ENCODE results near the gene FRMD8. TPM values are rescaled to one million over a fixed set of nuclear protein-coding genes. Genes with fewer than 3 reads are reported as not detected.

The FRMD8 gene
- total RNA-seq, 4 donors from 2014 or later: 11.5 to 51.7 (median 20.1) TPM

DNA sequence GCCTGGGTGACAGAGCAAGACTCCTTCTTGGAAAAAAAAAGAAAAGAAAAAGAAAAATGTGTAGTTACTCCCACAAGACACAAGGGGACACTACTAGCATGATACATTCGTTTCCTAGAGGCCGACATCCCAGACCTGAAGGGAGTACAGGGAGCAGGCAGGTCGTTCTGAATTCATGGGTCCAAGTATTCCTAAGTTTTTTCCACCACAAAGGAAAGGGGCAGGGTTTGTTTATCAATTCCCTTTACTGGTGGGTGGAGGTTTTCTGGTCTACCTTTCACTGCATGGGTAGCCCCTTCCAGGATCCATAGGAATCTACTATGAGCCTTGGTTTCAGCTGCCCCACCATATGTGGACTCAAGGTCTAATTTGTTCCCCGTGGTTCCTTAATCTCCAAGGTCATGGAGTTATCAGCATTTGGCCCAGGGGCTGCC is 20.1 kb upstream of the FRMD8 start:
- DNase-seq (peak in 1 of 2 donors; percentile 57), ATAC-seq (peak; percentile 67)
- intact Hi-C loops (cut with DNase I; ENCODE audit: low total_unique reads): loop anchor here (1.0 kb wide), 2 partner anchors 49 to 144 kb away; no protein-coding TSS in a partner anchor
- TF ChIP-seq CTCF (IDR thresholded peaks at IDR 0.05 in 4 of 5, conservative IDR thresholded peaks at IDR 0.05 in 1 of 5) (peak; percentile 86 to 91 (median 87)), POLR2A (IDR thresholded peaks at IDR 0.05) (no peak)
- no peaks in the 10 kb centered on the region for H3K27me3 ChIP-seq
- H3K27ac ChIP-seq: peak overlapping the region; percentile 61 to 78 (median 70)
- H3K9me3 ChIP-seq: no peaks in the 10 kb centered on the region
- in situ Hi-C loops (cut with MboI; ENCODE audit: low sequenced_read_pairs in 4 of 4): loop anchor here in 3 of 4 donors (5.0 to 10.0 kb wide), 2 partner anchors 48 to 146 kb away; no protein-coding TSS in a partner anchor
- no peaks in the 10 kb centered on the region for H3K36me3 ChIP-seq
- H3K4me1 ChIP-seq: peaks cover 21 to 22% of the 10 kb centered on the region in 2 donors
- H3K4me3 ChIP-seq: no peak overlapping the region

- Histone ChIP-seq H3K27ac (peak overlapping the region; percentile 88 to 94 (median 91)), H3K9me3 (no peaks in the 10 kb centered on the region), H3K4me3 (no peak overlapping the region), H3K36me3 (no peaks in the 10 kb centered on the region), H3K4me1 (peaks cover 57 to 60% of the 10 kb centered on the region in 2 donors), H3K27me3 (no peaks in the 10 kb centered on the region)
- DNase-seq (no peak), ATAC-seq (no peak)
- TF ChIP-seq CTCF (IDR thresholded peaks at IDR 0.05 in 4 of 5, conservative IDR thresholded peaks at IDR 0.05 in 1 of 5) (no peak), POLR2A (IDR thresholded peaks at IDR 0.05) (no peak)
- in situ Hi-C loops (cut with MboI; ENCODE audit: low sequenced_read_pairs in 4 of 4) (loop anchor here in 1 of 4 donors (5.0 kb wide), 1 partner anchor 142 kb away; no protein-coding TSS in a partner anchor), intact Hi-C loops (cut with DNase I; ENCODE audit: low total_unique reads) (no loop called here)
Observed at GRCh38 chr11:65370659-65371049, 15.8 kb upstream of the FRMD8 start.

DNA sequence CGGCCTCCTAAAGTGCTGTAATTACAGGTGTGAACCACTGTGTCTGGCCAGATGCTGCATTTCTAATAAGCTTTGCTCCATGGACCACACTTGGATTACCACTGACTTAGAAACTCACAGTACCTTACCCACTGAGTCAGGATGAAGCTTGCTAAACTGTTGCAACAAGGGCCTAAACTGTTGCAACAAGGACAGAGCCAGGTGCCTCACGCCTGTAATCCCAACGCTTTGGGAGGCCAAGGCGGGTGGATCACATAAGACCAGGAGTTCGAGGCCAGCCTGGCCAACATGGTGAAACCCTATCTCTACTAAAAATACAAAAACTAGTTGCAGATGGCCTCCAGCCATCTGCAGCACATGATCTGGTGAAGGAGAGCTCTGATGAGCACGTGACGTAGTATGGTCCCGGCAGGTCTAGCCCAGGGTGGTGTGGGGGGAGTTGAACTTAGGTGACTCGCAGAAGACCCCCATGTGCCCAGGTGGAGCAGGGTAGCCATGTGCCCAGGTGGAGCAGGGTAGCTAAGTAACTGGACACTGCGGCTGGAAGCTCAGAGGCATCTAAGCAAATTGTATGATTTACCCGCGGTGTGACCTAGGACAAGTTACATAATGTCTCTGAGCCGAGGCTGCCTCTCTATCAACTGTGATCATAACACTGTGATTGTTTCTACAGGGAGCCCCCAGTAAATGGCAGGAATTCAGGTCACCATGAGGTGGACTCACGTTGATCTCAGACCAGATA is 12.4 kb upstream of the FRMD8 start:
- intact Hi-C loops (cut with DNase I; ENCODE audit: low total_unique reads): no loop called here
- Histone ChIP-seq H3K36me3 (no peaks in the 10 kb centered on the region), H3K4me3 (no peak overlapping the region), H3K27me3 (no peaks in the 10 kb centered on the region), H3K27ac (peak overlapping the region; percentile 88 to 94 (median 91)), H3K4me1 (peaks cover 48 to 51% of the 10 kb centered on the region in 2 donors), H3K9me3 (no peaks in the 10 kb centered on the region)
- no peak for TF ChIP-seq POLR2A (IDR thresholded peaks at IDR 0.05)
- no peak for TF ChIP-seq CTCF (IDR thresholded peaks at IDR 0.05 in 4 of 5, conservative IDR thresholded peaks at IDR 0.05 in 1 of 5)
- DNase-seq: peak in 1 of 2 donors; percentile 67
- peak; percentile 22 to 23 for ATAC-seq
- in situ Hi-C loops (cut with MboI; ENCODE audit: low sequenced_read_pairs in 4 of 4): loop anchor here in 1 of 4 donors (5.0 kb wide), 1 partner anchor 138 kb away; no protein-coding TSS in a partner anchor

DNA sequence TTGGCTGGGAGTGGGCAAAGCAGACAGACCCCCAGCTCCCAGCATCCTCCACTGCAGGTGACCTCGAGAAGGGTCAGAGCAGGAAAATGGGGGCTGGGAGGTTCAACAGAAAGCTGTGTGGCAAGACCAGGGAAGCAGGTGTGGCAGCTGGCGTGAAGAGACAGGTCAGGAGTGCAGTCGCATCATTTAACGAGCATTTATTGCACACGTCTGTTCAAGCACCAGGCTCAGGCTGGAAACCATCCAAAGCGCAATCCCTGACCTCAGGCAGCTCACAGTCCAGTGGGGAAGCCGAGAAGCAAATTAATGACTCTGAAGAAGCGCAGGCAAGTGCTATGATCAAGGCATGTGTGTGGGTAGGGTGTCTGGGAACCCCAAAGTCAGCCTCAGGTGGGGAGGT is 11.4 kb upstream of the FRMD8 start:
- ATAC-seq (peak; percentile 63 to 64), DNase-seq (peak; percentile 86 to 94)
- Histone ChIP-seq H3K27me3 (no peaks in the 10 kb centered on the region), H3K27ac (peak overlapping the region; percentile 88 to 94 (median 91)), H3K9me3 (no peaks in the 10 kb centered on the region), H3K4me3 (peak overlapping the region in 2 of 4 donors; percentile 20 to 35), H3K36me3 (no peaks in the 10 kb centered on the region), H3K4me1 (peaks cover 48 to 51% of the 10 kb centered on the region in 2 donors)
- intact Hi-C loops (cut with DNase I; ENCODE audit: low total_unique reads) (no loop called here), in situ Hi-C loops (cut with MboI; ENCODE audit: low sequenced_read_pairs in 4 of 4) (no loop called here)
- no peak for TF ChIP-seq CTCF (IDR thresholded peaks at IDR 0.05 in 4 of 5, conservative IDR thresholded peaks at IDR 0.05 in 1 of 5)
- peak in 1 of 2 donors; percentile 28 for TF ChIP-seq POLR2A (IDR thresholded peaks at IDR 0.05)

Data from gastrocnemius medialis (tissue), 4 donors.